Cortex of kidney (tissue), 1 donor: ENCODE measurements around the gene ERCC2.
"Not testable (repeated sequence)": the region's sequence is repeated elsewhere in the genome, so short reads cannot be mapped to it uniquely, and the experiment has no call there.

Experiments used
- DNase-seq: peaks from one replicate; lab custom pipeline; 2025; lab: John Stamatoyannopoulos, UW

ERCC2 gene

GRCh38 chr19:45333609-45334303 lies 36.6 kb downstream of the ERCC2 start:
- no peak for DNase-seq

DNA sequence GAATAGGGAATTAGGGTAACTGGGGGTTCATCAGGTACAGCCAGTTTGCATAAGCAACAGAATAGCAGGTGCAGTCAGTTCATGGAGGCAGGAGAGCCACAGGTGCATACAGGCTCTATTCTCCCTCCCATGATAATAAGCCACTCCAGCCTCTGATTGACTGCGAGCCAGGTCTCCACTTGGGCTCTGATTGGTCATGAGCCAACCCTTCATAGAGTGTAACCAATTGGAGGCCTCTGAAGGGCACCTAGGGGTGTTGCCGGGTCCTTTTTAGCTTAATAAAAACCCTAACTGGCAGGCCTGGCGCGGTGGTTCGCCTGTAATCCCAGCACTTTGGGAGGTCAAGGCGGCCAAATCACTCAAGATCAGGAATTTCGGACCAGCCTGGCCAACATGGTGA lies 39.0 kb downstream of the ERCC2 start:
- no peak for DNase-seq

- DNase-seq, result no peak
These were observed 42.8 kb downstream of the ERCC2 start for GRCh38 chr19:45327404-45328143.

GRCh38 chr19:45324349-45324907 lies 45.9 kb downstream of the ERCC2 start:
- no peak for DNase-seq

- no peak for DNase-seq
These were observed 46.7 kb downstream of the ERCC2 start for GRCh38 chr19:45323671-45324081.

DNA sequence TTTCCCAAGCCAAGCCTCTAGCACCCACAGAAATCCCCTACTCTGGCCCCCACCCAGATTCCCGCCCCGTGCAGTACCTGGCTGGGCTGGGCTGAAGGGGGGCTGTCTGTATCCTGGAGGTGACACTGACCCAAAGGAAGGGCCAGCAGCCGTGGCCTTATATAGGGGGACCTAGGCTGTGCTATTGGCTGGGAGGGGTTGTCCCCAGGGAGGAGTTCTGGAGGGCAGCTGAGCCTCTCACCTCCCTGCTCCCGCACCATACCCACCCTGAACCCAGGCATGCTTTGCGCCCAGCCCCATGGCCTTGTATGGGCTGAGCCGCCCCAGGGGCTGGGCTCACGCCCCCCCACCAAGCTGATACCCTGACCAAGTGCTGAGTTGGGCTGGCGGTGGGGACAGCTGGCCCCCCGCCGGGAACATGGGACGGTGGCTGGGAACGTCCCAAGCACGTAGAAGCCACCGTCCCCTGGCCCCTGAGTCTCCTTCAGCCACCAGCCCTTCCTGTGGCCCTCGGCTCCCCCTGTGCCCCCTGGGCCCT lies 47.6 kb downstream of the ERCC2 start, which contains the start of gene CKM:
Gene CKM (minus strand): TSS at position 132 of the 538 bp plus-strand sequence. CDS start 3,162 bp downstream, outside the sequence.
- DNase-seq, result no peak

DNA sequence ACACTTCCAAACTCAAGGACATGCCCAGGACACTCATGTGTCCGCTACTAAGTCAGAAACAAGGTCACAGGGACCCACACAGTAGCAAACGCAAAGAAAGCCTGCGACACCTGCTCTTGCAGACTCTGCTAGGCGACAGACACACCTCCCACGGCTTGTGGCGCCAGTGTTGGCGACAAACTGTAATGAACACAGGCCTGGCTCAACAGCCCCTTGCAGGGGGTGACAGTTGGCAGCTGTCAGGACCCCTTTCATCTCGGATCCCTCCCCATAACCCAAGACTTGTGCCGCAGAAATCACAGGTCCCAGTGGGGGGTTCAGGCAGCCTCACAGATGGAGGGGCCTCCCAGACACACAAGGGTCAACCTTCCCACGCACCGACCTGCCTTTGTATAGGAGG lies 48.1 kb downstream of the ERCC2 start:
- DNase-seq, result no peak

DNA sequence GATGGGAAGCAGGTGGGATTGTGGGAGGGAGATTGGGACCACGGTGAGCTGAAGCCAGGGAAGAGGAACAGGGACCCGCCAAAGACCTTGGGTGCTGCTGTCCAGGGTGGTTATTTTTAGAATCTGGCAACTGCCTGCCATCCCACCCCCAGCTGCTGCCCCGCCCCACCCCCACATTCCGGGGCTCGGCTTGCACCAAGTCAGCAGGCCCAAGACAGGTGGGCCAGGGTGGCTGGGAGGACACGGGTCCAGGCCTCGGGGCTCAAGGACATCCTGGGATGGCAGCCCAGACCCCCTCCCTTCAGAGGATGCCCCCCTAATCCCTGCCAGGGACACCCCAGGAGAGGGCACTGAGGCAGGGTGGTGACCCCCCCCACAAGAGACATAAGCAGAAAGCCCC lies 48.5 kb downstream of the ERCC2 start:
- DNase-seq, result no peak

GRCh38 chr19:45320997-45321775 lies 49.2 kb downstream of the ERCC2 start:
- DNase-seq, result no peak

GRCh38 chr19:45315304-45315703 lies 55.1 kb downstream of the ERCC2 start:
- DNase-seq, result no peak

GRCh38 chr19:45314708-45315245 lies 55.6 kb downstream of the ERCC2 start:
- no peak for DNase-seq

DNA sequence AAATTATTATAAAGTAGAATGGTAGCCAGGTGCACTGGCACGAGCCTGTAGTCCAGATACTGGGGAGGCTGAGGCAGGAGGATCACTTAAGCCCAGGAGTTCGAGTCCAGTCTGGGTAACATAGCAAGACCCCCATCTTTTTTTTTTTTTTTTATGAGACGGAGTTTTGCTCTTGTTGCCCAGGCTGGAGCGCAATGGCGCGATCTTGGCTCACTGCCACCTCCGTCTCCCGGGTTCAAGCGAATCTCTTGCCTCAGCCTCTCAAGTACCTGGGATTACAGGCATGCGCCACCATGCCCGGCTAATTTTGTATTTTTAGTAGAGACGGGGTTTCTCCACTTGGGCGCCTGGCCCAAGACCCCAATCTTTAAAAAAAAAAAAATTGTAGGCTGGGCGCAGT lies 58.1 kb downstream of the ERCC2 start:
- DNase-seq, result not testable (repeated sequence)

DNA sequence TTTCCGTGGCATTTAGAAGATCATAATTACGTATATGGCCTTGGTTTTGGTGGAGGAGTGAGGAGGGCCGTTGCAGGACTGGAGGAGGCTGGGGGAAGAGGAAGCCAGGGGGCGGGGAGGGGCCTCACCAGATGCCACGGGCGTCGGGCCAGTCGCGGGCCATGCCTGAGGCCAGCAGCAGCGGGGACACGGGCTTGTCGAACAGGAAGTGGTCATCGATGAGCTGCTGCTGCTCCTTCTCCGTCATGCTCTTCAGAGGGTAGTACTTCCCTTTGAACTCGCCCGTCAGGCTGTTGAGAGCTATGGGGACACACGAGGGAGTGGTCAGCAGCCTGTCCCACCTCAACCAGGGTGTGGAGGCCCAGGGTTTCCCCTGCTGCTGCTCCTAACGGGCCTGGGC lies 58.8 kb downstream of the ERCC2 start:
- DNase-seq, result no peak

GRCh38 chr19:45309322-45309721 lies 61.1 kb downstream of the ERCC2 start:
- not testable (repeated sequence) for DNase-seq

GRCh38 chr19:45307361-45307760 lies 63.0 kb downstream of the ERCC2 start:
- DNase-seq, result no peak

DNA sequence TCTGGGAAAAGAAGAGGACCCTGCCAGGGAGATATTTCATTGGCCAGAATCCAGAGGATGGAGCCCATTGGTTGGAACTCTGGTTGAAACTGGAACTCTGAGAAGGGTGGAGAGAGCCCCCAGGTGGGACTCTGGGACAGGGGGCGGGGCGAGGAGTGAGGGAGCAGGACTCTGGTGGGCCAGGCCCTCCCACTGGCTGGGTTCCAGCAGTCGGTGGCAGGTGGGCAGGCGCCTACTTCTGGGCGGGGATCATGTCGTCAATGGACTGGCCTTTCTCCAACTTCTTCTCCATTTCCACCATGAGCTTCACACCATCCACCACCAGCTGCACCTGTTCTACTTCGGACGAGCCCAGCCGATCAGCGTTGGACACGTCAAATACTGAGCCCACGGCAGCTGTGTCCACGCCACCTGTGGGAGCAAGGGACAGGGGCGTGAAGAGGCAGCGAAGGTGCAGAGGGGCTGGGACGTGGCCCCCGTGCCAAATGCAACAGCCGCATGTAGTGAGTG lies 63.8 kb downstream of the ERCC2 start:
- no peak for DNase-seq

GRCh38 chr19:45306040-45306439 lies 64.3 kb downstream of the ERCC2 start:
- DNase-seq, result no peak

- DNase-seq, result no peak
These were observed 65.0 kb downstream of the ERCC2 start for GRCh38 chr19:45305421-45305820.

GRCh38 chr19:45305007-45305406 lies 65.4 kb downstream of the ERCC2 start:
- no peak for DNase-seq

GRCh38 chr19:45304141-45304926 lies 66.0 kb downstream of the ERCC2 start:
- no peak for DNase-seq
